ENCODE results near the gene TP53RK. TPM values are rescaled to one million over a fixed set of nuclear protein-coding genes. Genes with fewer than 3 reads are reported as not detected.
A peak's percentile ranks its signal among the peaks of the same experiment; 100 is the strongest.

Gene TP53RK
- total and polyA plus RNA-seq, 2 of the 13 experiments (the other 11 are each of a cell fraction or from before 2014, with no cell fraction given): 12.9 to 25.5 TPM

DNA sequence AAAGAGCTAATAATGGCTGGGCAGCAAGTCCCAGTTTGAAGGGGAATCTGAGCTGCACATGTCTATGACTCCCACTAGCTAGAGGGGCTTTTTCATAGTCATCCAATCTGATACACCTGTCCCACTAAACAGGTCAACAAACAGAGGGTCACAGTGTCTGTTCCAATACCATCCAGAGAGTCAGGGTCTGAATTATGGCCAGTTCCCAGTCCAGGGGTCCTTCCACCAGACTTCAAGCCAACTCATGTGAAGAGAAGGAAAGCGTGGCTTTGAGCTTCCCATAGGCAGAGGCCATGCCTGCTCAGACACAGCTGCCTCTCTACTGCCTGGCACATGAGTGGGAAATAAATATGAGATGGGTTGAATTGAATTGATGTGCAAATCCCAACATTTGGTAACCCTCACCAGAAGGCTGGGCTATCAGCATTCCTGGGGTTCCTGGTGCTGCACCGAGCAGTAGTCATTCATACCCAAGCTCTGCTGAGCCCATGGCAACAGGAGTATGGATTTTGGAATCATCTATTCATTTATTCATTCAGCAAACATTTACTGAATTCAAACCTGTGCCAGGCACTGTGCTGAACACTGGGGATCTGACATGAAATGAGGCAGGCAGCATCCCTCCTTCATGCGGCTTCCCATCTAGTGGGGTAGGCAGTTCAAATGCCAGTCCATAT, 17.2 kb downstream of the TP53RK start (continued):
- 0 out of 2 replicates have a peak, but pooled peaks have one; percentile 63 for TF ChIP-seq RELA (CRISPR knock-in tag; IDR thresholded peaks at IDR 0.05)
- 0 out of 2 replicates have a peak, but pooled peaks have one; percentile 6 for TF ChIP-seq SETDB1 (CRISPR knock-in tag; IDR thresholded peaks at IDR 0.05; ENCODE audit: borderline replicate concordance)
- TF ChIP-seq, protein P1, sequence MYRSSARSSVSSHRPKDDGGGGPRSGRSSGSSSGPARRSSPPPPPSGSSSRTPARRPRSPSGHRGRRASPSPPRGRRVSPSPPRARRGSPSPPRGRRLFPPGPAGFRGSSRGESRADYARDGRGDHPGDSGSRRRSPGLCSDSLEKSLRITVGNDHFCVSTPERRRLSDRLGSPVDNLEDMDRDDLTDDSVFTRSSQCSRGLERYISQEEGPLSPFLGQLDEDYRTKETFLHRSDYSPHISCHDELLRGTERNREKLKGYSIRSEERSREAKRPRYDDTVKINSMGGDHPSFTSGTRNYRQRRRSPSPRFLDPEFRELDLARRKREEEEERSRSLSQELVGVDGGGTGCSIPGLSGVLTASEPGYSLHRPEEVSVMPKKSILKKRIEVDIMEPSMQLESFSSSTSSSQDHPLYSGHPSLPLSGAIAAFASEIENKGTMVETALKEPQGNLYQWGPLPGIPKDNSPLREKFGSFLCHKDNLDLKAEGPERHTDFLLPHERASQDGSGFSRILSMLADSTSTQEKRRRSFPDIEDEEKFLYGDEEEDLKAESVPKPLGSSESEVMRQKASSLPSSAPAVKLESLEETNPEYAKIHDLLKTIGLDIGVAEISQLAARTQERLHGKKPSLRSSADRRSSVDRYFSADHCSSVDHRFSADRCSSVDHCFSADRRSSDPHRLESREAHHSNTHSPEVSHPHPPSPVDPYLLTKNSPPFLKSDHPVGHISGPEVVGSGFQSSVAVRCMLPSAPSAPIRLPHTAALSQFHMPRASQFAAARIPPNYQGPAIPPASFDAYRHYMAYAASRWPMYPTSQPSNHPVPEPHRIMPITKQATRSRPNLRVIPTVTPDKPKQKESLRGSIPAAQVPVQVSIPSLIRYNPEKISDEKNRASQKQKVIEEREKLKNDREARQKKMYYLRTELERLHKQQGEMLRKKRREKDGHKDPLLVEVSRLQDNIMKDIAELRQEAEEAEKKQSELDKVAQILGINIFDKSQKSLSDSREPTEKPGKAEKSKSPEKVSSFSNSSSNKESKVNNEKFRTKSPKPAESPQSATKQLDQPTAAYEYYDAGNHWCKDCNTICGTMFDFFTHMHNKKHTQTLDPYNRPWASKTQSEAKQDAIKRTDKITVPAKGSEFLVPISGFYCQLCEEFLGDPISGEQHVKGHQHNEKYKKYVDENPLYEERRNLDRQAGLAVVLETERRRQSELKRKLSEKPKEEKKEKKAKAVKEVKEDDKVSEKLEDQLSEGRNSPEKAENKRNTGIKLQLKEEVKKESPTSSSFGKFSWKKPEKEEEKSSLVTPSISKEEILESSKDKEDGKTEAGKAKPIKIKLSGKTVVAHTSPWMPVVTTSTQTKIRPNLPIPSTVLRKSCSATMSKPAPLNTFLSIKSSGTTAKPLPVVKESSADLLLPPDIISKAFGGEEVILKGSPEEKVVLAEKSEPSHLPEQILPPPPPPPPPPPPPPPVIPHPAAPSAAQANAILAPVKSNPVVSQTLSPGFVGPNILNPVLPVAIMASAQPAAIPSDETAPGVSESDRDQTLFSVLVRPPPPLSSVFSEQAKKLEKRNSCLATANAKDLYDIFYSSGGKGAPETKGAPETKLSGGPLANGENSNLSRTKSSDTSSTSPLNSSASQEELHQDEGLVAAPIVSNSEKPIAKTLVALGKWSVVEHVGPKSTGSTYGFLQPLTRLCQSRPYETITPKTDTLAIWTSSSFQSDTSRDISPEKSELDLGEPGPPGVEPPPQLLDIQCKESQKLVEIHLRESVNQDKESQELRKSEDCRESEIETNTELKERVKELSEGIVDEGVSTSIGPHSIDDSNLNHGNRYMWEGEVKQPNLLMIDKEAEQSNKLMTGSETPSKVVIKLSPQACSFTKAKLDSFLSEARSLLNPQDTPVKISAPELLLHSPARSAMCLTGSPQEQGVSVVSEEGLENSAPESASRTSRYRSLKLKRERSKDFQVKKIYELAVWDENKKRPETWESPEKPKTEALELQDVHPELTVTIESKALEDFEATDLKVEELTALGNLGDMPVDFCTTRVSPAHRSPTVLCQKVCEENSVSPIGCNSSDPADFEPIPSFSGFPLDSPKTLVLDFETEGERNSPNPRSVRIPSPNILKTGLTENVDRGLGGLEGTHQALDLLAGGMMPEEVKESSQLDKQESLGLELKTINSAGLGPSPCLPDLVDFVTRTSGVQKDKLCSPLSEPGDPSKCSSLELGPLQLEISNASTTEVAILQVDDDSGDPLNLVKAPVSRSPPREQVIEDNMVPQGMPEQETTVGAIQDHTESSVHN (CRISPR knock-in tag; IDR thresholded peaks at IDR 0.05): 0 out of 2 replicates have a peak, but pooled peaks have one; percentile 57
- TF ChIP-seq ZNF788 (CRISPR knock-in tag; IDR thresholded peaks at IDR 0.05; ENCODE audit: borderline replicate concordance): peak; percentile 75; the same call in 1 of the 2 replicates
- 0 out of 2 replicates have a peak, but pooled peaks have one; percentile 54 for TF ChIP-seq ZNF556 (CRISPR knock-in tag; IDR thresholded peaks at IDR 0.05; ENCODE audit: borderline replicate concordance)
- TF ChIP-seq, protein P2, sequence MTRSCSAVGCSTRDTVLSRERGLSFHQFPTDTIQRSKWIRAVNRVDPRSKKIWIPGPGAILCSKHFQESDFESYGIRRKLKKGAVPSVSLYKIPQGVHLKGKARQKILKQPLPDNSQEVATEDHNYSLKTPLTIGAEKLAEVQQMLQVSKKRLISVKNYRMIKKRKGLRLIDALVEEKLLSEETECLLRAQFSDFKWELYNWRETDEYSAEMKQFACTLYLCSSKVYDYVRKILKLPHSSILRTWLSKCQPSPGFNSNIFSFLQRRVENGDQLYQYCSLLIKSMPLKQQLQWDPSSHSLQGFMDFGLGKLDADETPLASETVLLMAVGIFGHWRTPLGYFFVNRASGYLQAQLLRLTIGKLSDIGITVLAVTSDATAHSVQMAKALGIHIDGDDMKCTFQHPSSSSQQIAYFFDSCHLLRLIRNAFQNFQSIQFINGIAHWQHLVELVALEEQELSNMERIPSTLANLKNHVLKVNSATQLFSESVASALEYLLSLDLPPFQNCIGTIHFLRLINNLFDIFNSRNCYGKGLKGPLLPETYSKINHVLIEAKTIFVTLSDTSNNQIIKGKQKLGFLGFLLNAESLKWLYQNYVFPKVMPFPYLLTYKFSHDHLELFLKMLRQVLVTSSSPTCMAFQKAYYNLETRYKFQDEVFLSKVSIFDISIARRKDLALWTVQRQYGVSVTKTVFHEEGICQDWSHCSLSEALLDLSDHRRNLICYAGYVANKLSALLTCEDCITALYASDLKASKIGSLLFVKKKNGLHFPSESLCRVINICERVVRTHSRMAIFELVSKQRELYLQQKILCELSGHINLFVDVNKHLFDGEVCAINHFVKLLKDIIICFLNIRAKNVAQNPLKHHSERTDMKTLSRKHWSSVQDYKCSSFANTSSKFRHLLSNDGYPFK (CRISPR knock-in tag; IDR thresholded peaks at IDR 0.05; ENCODE audit: borderline replicate concordance): no peak
- TF ChIP-seq GZF1 (CRISPR knock-in tag; IDR thresholded peaks at IDR 0.05): no peak
- TF ChIP-seq ZSCAN30 (CRISPR knock-in tag; IDR thresholded peaks at IDR 0.05): no peak
- peak; percentile 46; the same call in 1 of the 2 replicates for TF ChIP-seq ZNF776 (CRISPR knock-in tag; IDR thresholded peaks at IDR 0.05)
- no peak for TF ChIP-seq SRSF1 (optimal IDR thresholded peaks at IDR 0.05; ENCODE audit: low read depth, low read length)
- TF ChIP-seq GTF2F1 (IDR thresholded peaks at IDR 0.05; ENCODE audit: low read length): no peak
- TF ChIP-seq ZNF451 (CRISPR knock-in tag; IDR thresholded peaks at IDR 0.05): 0 out of 2 replicates have a peak, but pooled peaks have one; percentile 41
- TF ChIP-seq ZNF224 (CRISPR knock-in tag; IDR thresholded peaks at IDR 0.05): no peak
- TF ChIP-seq, protein P3, sequence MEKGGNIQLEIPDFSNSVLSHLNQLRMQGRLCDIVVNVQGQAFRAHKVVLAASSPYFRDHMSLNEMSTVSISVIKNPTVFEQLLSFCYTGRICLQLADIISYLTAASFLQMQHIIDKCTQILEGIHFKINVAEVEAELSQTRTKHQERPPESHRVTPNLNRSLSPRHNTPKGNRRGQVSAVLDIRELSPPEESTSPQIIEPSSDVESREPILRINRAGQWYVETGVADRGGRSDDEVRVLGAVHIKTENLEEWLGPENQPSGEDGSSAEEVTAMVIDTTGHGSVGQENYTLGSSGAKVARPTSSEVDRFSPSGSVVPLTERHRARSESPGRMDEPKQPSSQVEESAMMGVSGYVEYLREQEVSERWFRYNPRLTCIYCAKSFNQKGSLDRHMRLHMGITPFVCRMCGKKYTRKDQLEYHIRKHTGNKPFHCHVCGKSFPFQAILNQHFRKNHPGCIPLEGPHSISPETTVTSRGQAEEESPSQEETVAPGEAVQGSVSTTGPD (CRISPR knock-in tag; IDR thresholded peaks at IDR 0.05): peak; percentile 72
- TF ChIP-seq ZNF235 (CRISPR knock-in tag; IDR thresholded peaks at IDR 0.05; ENCODE audit: borderline replicate concordance): peak; percentile 81; the same call in 1 of the 2 replicates
- TF ChIP-seq CC2D1A (CRISPR knock-in tag; IDR thresholded peaks at IDR 0.05): no peak
- no peak for TF ChIP-seq KMT2B (CRISPR knock-in tag; IDR thresholded peaks at IDR 0.05)

Measured in HepG2 (cell line).